H9 (cell line): ENCODE data around the gene PSMD1. TPM values are rescaled to one million over a fixed set of nuclear protein-coding genes. Genes with fewer than 3 reads are reported as not detected.

ENCODE experiments used
- DNase-seq: peaks from one replicate; pipeline ENCODE4 v3.0.0-alpha.2; 2017
- H2AFZ ChIP-seq: one replicate; pipeline ENCODE4 v1.6.1; 2013; ENCODE audit warnings: mild to moderate bottlenecking, low read length, control low read depth, moderate library complexity
- H2AK5ac ChIP-seq: 2 replicates; pipeline ENCODE4 v1.6.1; 2013; ENCODE audit warnings: low read length, control low read depth, mixed read lengths; ENCODE audit not compliant: insufficient read length
- H2BK120ac ChIP-seq: one replicate; pipeline ENCODE4 v1.6.1; 2013; ENCODE audit warnings: low read depth, mild to moderate bottlenecking, low read length, control low read depth, inconsistent platforms; ENCODE audit not compliant: poor library complexity, severe bottlenecking
- H2BK12ac ChIP-seq: 2 replicates; pipeline ENCODE4 v1.6.1; 2013; ENCODE audit warnings: low read length, control low read depth, mixed read lengths, low read depth; ENCODE audit not compliant: insufficient read length
- H2BK15ac ChIP-seq: 2 replicates; pipeline ENCODE4 v1.6.1; 2013; ENCODE audit warnings: low read depth, low read length, control low read depth
- H2BK20ac ChIP-seq: one replicate; pipeline ENCODE4 v1.6.1; 2013; ENCODE audit warnings: low read depth, mild to moderate bottlenecking, low read length, control low read depth, inconsistent platforms; ENCODE audit not compliant: poor library complexity, severe bottlenecking
- H2BK5ac ChIP-seq: 2 replicates; pipeline ENCODE4 v1.6.1; 2013; ENCODE audit warnings: low read length, control low read depth, mixed read lengths; ENCODE audit not compliant: insufficient read length
- H3K14ac ChIP-seq: 2 replicates; pipeline ENCODE4 v1.6.1; 2013; ENCODE audit warnings: low read length, control low read depth; ENCODE audit not compliant: insufficient read depth
- H3K18ac ChIP-seq: 2 replicates; pipeline ENCODE4 v1.6.1; 2013; ENCODE audit warnings: low read depth, mild to moderate bottlenecking, mixed read lengths, low read length, control low read depth; ENCODE audit not compliant: insufficient read length
- H3K23ac ChIP-seq: 2 replicates; pipeline ENCODE4 v1.6.1; 2013; ENCODE audit warnings: low read length, control low read depth, mixed read lengths, low read depth; ENCODE audit not compliant: insufficient read length
- H3K23me2 ChIP-seq: 2 replicates; pipeline ENCODE4 v1.6.1; 2013; ENCODE audit warnings: low read depth, mild to moderate bottlenecking, mixed read lengths, low read length, control low read depth; ENCODE audit not compliant: insufficient read length, poor library complexity, severe bottlenecking
- H3K27ac ChIP-seq: 2 replicates; pipeline ENCODE4 v1.5.1; 2013; ENCODE audit warnings: low read length, control low read depth, mixed read lengths, low read depth; ENCODE audit not compliant: insufficient read length
- H3K27me3 ChIP-seq: 2 replicates; pipeline ENCODE4 v1.6.1; 2013; ENCODE audit warnings: low read length, control low read depth, inconsistent platforms; ENCODE audit not compliant: insufficient read depth
- H3K4ac ChIP-seq: 2 replicates; pipeline ENCODE4 v1.6.1; 2013; ENCODE audit warnings: low read depth, mild to moderate bottlenecking, control low read depth, inconsistent platforms, low read length, moderate library complexity
- H3K4me1 ChIP-seq: 2 replicates; pipeline ENCODE4 v1.6.1; 2013; ENCODE audit warnings: low read length, control low read depth, inconsistent platforms; ENCODE audit not compliant: insufficient read depth
- H3K4me2 ChIP-seq: 2 replicates; pipeline ENCODE4 v1.6.1; 2013; ENCODE audit warnings: low read length, control low read depth, mixed read lengths; ENCODE audit not compliant: insufficient read length, insufficient read depth
- H3K56ac ChIP-seq: 2 replicates; pipeline ENCODE4 v1.6.1; 2013; ENCODE audit warnings: low read depth, mild to moderate bottlenecking, mixed read lengths, low read length, control low read depth; ENCODE audit not compliant: insufficient read length
- H3K79me1 ChIP-seq: 2 replicates; pipeline ENCODE4 v1.6.1; 2013; ENCODE audit warnings: low read depth, mild to moderate bottlenecking, moderate library complexity, low read length, control low read depth, inconsistent platforms; ENCODE audit not compliant: insufficient read depth, poor library complexity, severe bottlenecking
- H3K79me2 ChIP-seq: 2 replicates; pipeline ENCODE4 v1.6.1; 2013; ENCODE audit warnings: low read length, control low read depth, inconsistent platforms; ENCODE audit not compliant: insufficient read depth
- H3K9ac ChIP-seq: 2 replicates; pipeline ENCODE4 v1.6.1; 2013; ENCODE audit warnings: low read length, control low read depth, mixed read lengths; ENCODE audit not compliant: insufficient read length; ENCODE audit errors: extremely low read depth
- H3K9me3 ChIP-seq: one replicate; pipeline ENCODE4 v1.6.1; 2013; ENCODE audit warnings: low read depth, low read length, inconsistent platforms; ENCODE audit not compliant: control insufficient read depth
- H3T11ph ChIP-seq: one replicate; pipeline ENCODE4 v1.6.1; 2013; ENCODE audit warnings: mild to moderate bottlenecking, low read length, control low read depth, inconsistent platforms
- H4K20me1 ChIP-seq: one replicate; pipeline ENCODE4 v1.6.1; 2013; ENCODE audit not compliant: control insufficient read depth, insufficient read length, insufficient read depth
- H4K5ac ChIP-seq: 2 replicates; pipeline ENCODE4 v1.6.1; 2013; ENCODE audit warnings: low read depth, mild to moderate bottlenecking, mixed read lengths, low read length, control low read depth; ENCODE audit not compliant: insufficient read length
- H4K8ac ChIP-seq: replicated peaks from 2 replicates; pipeline ENCODE4 v1.6.1; 2013; ENCODE audit warnings: low read length, control low read depth, mixed read lengths, low read depth; ENCODE audit not compliant: insufficient read length
- H4K91ac ChIP-seq: 2 replicates; pipeline ENCODE4 v1.6.1; 2013; ENCODE audit warnings: low read depth, mild to moderate bottlenecking, moderate library complexity, mixed read lengths, low read length, control low read depth; ENCODE audit not compliant: insufficient read length
- H3K27ac Mint-ChIP-seq, 3 experiments: 2 replicates in 2 of 3; 3 replicates in 1 of 3; pipeline ENCODE4 v1.8.0; 2020 to 2021; ENCODE audit warnings: mixed read lengths in 3 of 3, mild to moderate bottlenecking in 1 of 3, moderate library complexity in 1 of 3
- H3K27me3 Mint-ChIP-seq: 2 replicates; pipeline ENCODE4 v1.8.0; 2021; ENCODE audit warnings: low read depth, mild to moderate bottlenecking, moderate library complexity, mixed read lengths
- H3K36me3 Mint-ChIP-seq, 3 experiments: 2 replicates in 2 of 3; 3 replicates in 1 of 3; pipeline ENCODE4 v1.8.0; 2020 to 2021; ENCODE audit warnings: low read depth in 3 of 3, mixed read lengths in 3 of 3; ENCODE audit not compliant: insufficient read depth in 1 of 3
- H3K4me1 Mint-ChIP-seq, 2 experiments: 2 replicates each; pipeline ENCODE4 v1.8.0; 2020; ENCODE audit warnings: mixed read lengths in 2 of 2
- H3K4me3 Mint-ChIP-seq, 2 experiments: 2 replicates in 1 of 2; 3 replicates in 1 of 2; pipeline ENCODE4 v1.8.0; 2020 to 2021; ENCODE audit warnings: mild to moderate bottlenecking in 2 of 2, mixed read lengths in 2 of 2, moderate library complexity in 1 of 2
- H3K9me3 Mint-ChIP-seq, 2 experiments: 2 replicates in 1 of 2; 3 replicates in 1 of 2; pipeline ENCODE4 v1.8.0; 2020; ENCODE audit warnings: mild to moderate bottlenecking in 2 of 2, mixed read lengths in 2 of 2, moderate library complexity in 1 of 2
- WGBS: extraction: QIAGEN DNeasy Blood & Tissue Kit; methylation state at CpG from one replicate; pipeline ENCODE4 v1.1.7; 2013; ENCODE audit warnings: missing lambda C conversion rate, low lambda C conversion rate, mixed read lengths; ENCODE audit not compliant: insufficient read length; ENCODE audit errors: extremely low coverage; 5-methylcytosine and 5-hydroxymethylcytosine counted together
- total RNA-seq: library from RNA; stranded (reverse); gene quantifications from 2 replicates; pipeline ENCODE4 v1.2.1, GENCODE V29; 2021
- TF ChIP-seq, protein P1 (sequence below): fragments of 200-600 bp; sonication (generic); conservative IDR thresholded peaks from 3 replicates; pipeline ENCODE4 v1.8.0; 2021; ENCODE audit warnings: antibody characterized with exemption, mild to moderate bottlenecking

PSMD1 gene
- total RNA-seq, 1 experiment from 2014 or later = 166 TPM

DNA sequence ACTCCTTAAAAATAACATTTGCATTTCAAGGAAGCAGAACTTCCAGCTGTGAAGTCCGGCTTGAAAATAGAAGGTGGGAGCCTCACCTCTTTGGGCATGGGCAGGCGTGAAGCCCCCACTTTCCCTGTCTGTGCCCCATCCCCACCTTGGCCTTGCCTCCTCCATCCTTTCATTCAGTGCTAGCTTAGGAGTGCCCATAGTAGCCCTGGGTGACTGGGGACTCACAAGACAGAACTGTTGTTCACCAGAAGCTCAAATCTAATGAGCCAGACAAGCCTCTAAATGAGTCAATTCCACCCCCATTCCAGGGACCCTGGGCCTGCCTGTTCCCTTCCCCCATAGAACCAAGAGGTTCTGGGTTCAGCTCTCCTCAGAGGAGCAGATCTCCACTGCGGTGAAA lies 40.7 kb upstream of the PSMD1 start:
- Histone ChIP-seq H3K27ac (no peak overlapping the region), H3K4me2 (no peak overlapping the region), H2AFZ (no peak overlapping the region)

More for the DNA sequence above, 40.7 kb upstream of the PSMD1 start:
- H3K4ac ChIP-seq = no peak overlapping the region
- H4K20me1 ChIP-seq = no peaks in the 10 kb centered on the region
- no peak overlapping the region for H3K56ac ChIP-seq
- H3K9ac ChIP-seq = no peak overlapping the region
- no peak overlapping the region for H2BK5ac ChIP-seq
- H3K27me3 ChIP-seq = no peaks in the 10 kb centered on the region; the same call in 1 of the 2 replicates
- no peak overlapping the region for H3K14ac ChIP-seq
- no peaks in the 10 kb centered on the region for H3K23me2 ChIP-seq
- no peak for DNase-seq
- H2BK15ac ChIP-seq = no peak overlapping the region
- no peak overlapping the region for H4K91ac ChIP-seq
- no peak overlapping the region for H4K8ac ChIP-seq
- no peaks in the 10 kb centered on the region for H3K4me1 ChIP-seq
- H3K36me3 Mint-ChIP-seq = peaks cover 0 to 4% (median 0%) of the 10 kb centered on the region in 3 experiments; a peak in 1 of 7 replicates
- no CpG with 5 or more reads among the region's 3 CpGs for WGBS
- no peaks in the 10 kb centered on the region for H3K79me1 ChIP-seq
- H3K4me3 Mint-ChIP-seq = no peak overlapping the region
- H2BK12ac ChIP-seq = no peak overlapping the region
- peak overlapping the region in 1 of 3 experiments; percentile 72; a peak in 1 of 7 replicates for H3K27ac Mint-ChIP-seq
- no peak overlapping the region for H4K5ac ChIP-seq
- H2BK20ac ChIP-seq = no peak overlapping the region
- no peak overlapping the region for H3K23ac ChIP-seq
- H3T11ph ChIP-seq = no peak overlapping the region
- H2BK120ac ChIP-seq = no peak overlapping the region
- peaks cover 23 to 30% of the 10 kb centered on the region in 2 experiments for H3K4me1 Mint-ChIP-seq
- no peak overlapping the region for H3K18ac ChIP-seq
- no peak overlapping the region for H2AK5ac ChIP-seq
- TF ChIP-seq, protein P1, sequence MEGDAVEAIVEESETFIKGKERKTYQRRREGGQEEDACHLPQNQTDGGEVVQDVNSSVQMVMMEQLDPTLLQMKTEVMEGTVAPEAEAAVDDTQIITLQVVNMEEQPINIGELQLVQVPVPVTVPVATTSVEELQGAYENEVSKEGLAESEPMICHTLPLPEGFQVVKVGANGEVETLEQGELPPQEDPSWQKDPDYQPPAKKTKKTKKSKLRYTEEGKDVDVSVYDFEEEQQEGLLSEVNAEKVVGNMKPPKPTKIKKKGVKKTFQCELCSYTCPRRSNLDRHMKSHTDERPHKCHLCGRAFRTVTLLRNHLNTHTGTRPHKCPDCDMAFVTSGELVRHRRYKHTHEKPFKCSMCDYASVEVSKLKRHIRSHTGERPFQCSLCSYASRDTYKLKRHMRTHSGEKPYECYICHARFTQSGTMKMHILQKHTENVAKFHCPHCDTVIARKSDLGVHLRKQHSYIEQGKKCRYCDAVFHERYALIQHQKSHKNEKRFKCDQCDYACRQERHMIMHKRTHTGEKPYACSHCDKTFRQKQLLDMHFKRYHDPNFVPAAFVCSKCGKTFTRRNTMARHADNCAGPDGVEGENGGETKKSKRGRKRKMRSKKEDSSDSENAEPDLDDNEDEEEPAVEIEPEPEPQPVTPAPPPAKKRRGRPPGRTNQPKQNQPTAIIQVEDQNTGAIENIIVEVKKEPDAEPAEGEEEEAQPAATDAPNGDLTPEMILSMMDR = no peak
- H3K27me3 Mint-ChIP-seq = peaks cover 35% of the 10 kb centered on the region
- no peaks in the 10 kb centered on the region for H3K9me3 ChIP-seq
- H3K79me2 ChIP-seq = no peaks in the 10 kb centered on the region
- H3K9me3 Mint-ChIP-seq = no peaks in the 10 kb centered on the region; a peak in 2 of 5 replicates
